NT2/D1 (cell line): ENCODE results near the gene ZNF618.

Experiments used
- SUZ12 ChIP-seq: IDR thresholded peaks from 2 replicates; pipeline ENCODE4 v1.6.1; 2011; ENCODE audit not compliant: insufficient read length, insufficient read depth; ENCODE audit errors: extremely low read depth
- YY1 ChIP-seq: IDR thresholded peaks from 2 replicates; pipeline ENCODE4 v1.6.1; 2011; ENCODE audit not compliant: insufficient read length, insufficient read depth
- ZNF274 ChIP-seq: IDR thresholded peaks from 2 replicates; pipeline ENCODE4 v1.6.1; 2011; ENCODE audit warnings: mild to moderate bottlenecking, low read depth, low read length

DNA sequence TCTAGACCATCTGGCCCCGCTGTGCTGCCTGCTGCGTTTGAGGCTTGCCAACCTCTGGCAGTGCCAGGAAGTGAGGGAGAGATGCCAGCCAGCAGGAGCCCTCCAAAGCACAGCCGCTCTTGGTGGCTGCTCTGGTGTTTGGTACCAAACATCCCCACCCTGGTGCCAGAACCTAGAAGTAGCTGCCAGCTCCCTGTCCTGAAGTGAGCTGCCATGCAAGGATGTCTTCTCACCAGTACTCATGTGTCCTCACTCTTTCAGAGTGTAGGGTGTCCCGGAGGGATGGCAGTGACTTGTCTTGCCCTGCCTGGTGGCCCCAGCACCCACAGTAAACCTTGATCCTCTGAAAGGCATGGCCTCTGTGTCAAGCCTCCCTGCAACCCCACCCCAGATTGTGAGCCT lies 158.6 kb downstream of the ZNF618 start:
- no peak for TF ChIP-seq SUZ12
- no peak for TF ChIP-seq ZNF274
- no peak for TF ChIP-seq YY1
